IMR-90 (cell line): ENCODE results near the gene ESM1. TPM values are rescaled to one million over a fixed set of nuclear protein-coding genes. Genes with fewer than 3 reads are reported as not detected.

Experiments used
- ATAC-seq: fragments of 200-7000 bp; cut with Tn5 transposase; 2 replicates; pipeline ENCODE4 v1.9.1; 2020; ENCODE audit warnings: low read depth, mild to moderate bottlenecking, moderate library complexity
- BruUV-seq: library from RNA; stranded (reverse); fragments of 400-500 nt; replicated peaks from 2 replicates; lab custom pipeline; 2021; lab: Mats Ljungman, UMichigan
- CTCF ChIA-PET: fragments of 300-600 bp; formaldehyde crosslinking; extraction: SDS; loops from one replicate; lab custom pipeline; 2021; ENCODE audit warnings: antibody characterized with exemption; lab: Yijun Ruan, JAX
- POLR2A ChIA-PET: fragments of 300-600 bp; sonication (Branson Sonifier 250); formaldehyde crosslinking; loops from one replicate; lab custom pipeline; 2022; ENCODE audit warnings: antibody characterized with exemption; ENCODE audit not compliant: unreplicated experiment; lab: Charles Lee
- DNase-seq: peaks from one replicate; pipeline ENCODE4 v3.0.0; 2013
- H2AFZ ChIP-seq: replicated peaks from 2 replicates; pipeline ENCODE3; 2013; ENCODE audit warnings: low read length, mild to moderate bottlenecking; ENCODE audit not compliant: poor library complexity
- H2AK5ac ChIP-seq: 2 replicates; pipeline ENCODE4 v1.6.1; 2013; ENCODE audit warnings: low read depth, low read length, inconsistent platforms
- H2AK9ac ChIP-seq: replicated peaks from 2 replicates; pipeline ENCODE3; 2013; ENCODE audit warnings: mild to moderate bottlenecking, low read depth, low read length, moderate library complexity; ENCODE audit not compliant: poor library complexity
- H2BK120ac ChIP-seq: 2 replicates; pipeline ENCODE4 v1.6.1; 2013; ENCODE audit warnings: low read depth, low read length, inconsistent platforms
- H2BK15ac ChIP-seq: 3 replicates; pipeline ENCODE4 v1.6.1; 2013; ENCODE audit warnings: low read depth, low read length, inconsistent platforms
- H2BK20ac ChIP-seq: 2 replicates; pipeline ENCODE4 v1.6.1; 2013; ENCODE audit warnings: low read depth, mild to moderate bottlenecking, inconsistent platforms, low read length, moderate library complexity
- H2BK5ac ChIP-seq: 2 replicates; pipeline ENCODE4 v1.6.1; 2013; ENCODE audit warnings: mild to moderate bottlenecking, low read depth, low read length, inconsistent platforms; ENCODE audit not compliant: poor library complexity, severe bottlenecking
- H3K14ac ChIP-seq: replicated peaks from 2 replicates; pipeline ENCODE4 v1.6.1; 2013; ENCODE audit warnings: low read depth, low read length, inconsistent platforms
- H3K18ac ChIP-seq: 2 replicates; pipeline ENCODE4 v1.6.1; 2013; ENCODE audit warnings: low read depth, low read length, control low read depth
- H3K23ac ChIP-seq: 2 replicates; pipeline ENCODE4 v1.6.1; 2013; ENCODE audit warnings: low read depth, low read length, inconsistent platforms
- H3K27ac ChIP-seq: 2 replicates; pipeline ENCODE4 v1.5.1; 2013; ENCODE audit warnings: mild to moderate bottlenecking, control low read depth, low read length; ENCODE audit not compliant: insufficient read depth
- H3K27me3 ChIP-seq: 2 replicates; pipeline ENCODE4 v1.6.1; 2013; ENCODE audit warnings: low read length; ENCODE audit not compliant: control insufficient read depth, insufficient read depth
- H3K36me3 ChIP-seq: 2 replicates; pipeline ENCODE4 v1.6.1; 2013; ENCODE audit warnings: low read length, mixed read lengths; ENCODE audit not compliant: control insufficient read depth, insufficient read depth
- H3K4ac ChIP-seq: 2 replicates; pipeline ENCODE4 v1.6.1; 2013; ENCODE audit warnings: low read depth, low read length, inconsistent platforms
- H3K4me1 ChIP-seq: 2 replicates; pipeline ENCODE4 v1.6.1; 2013; ENCODE audit warnings: low read length, mixed read lengths; ENCODE audit not compliant: control insufficient read depth, insufficient read depth
- H3K4me2 ChIP-seq: 2 replicates; pipeline ENCODE4 v1.6.1; 2013; ENCODE audit warnings: low read depth, mild to moderate bottlenecking, control low read depth, low read length, moderate library complexity
- H3K4me3 ChIP-seq: 2 replicates; pipeline ENCODE4 v1.5.1; 2013; ENCODE audit warnings: low read depth, mild to moderate bottlenecking, control low read depth, low read length, moderate library complexity; ENCODE audit not compliant: insufficient read depth
- H3K56ac ChIP-seq: 2 replicates; pipeline ENCODE4 v1.6.1; 2013; ENCODE audit warnings: low read length, inconsistent platforms; ENCODE audit not compliant: insufficient read depth; ENCODE audit errors: extremely low read depth
- H3K79me1 ChIP-seq, 2 experiments: 2 replicates each; pipeline ENCODE4 v1.6.1; 2013; ENCODE audit warnings: low read length in 2 of 2, inconsistent platforms in 1 of 2, low read depth in 1 of 2
- H3K9ac ChIP-seq: 2 replicates; pipeline ENCODE4 v1.6.1; 2013; ENCODE audit warnings: low read depth, low read length, control low read depth
- H3K9me1 ChIP-seq: 2 replicates; pipeline ENCODE4 v1.6.1; 2013; ENCODE audit warnings: low read length, inconsistent platforms; ENCODE audit not compliant: insufficient read depth
- H3K9me3 ChIP-seq: 2 replicates; pipeline ENCODE4 v1.6.1; 2013; ENCODE audit warnings: low read length; ENCODE audit not compliant: control insufficient read depth, insufficient read depth
- H4K20me1 ChIP-seq: 2 replicates; pipeline ENCODE4 v1.6.1; 2013; ENCODE audit warnings: low read length, inconsistent platforms; ENCODE audit not compliant: insufficient read depth
- H4K5ac ChIP-seq: 2 replicates; pipeline ENCODE4 v1.6.1; 2013; ENCODE audit warnings: mild to moderate bottlenecking, low read depth, low read length, control low read depth
- H4K8ac ChIP-seq, 2 experiments: 2 replicates each; pipeline ENCODE4 v1.6.1; 2013; ENCODE audit warnings: low read depth in 2 of 2, low read length in 2 of 2, control low read depth in 1 of 2, inconsistent platforms in 1 of 2
- H4K91ac ChIP-seq: 2 replicates; pipeline ENCODE4 v1.6.1; 2013; ENCODE audit warnings: low read depth, low read length, inconsistent platforms; ENCODE audit not compliant: insufficient read depth
- BHLHE40 ChIP-seq: fragments of 150-350 bp; IDR thresholded peaks from 2 replicates; pipeline ENCODE4 v1.6.1; 2016; ENCODE audit warnings: mild to moderate bottlenecking, low read depth, low read length
- CEBPB ChIP-seq: IDR thresholded peaks from 2 replicates; pipeline ENCODE4 v1.6.1; 2012; ENCODE audit warnings: low read depth, low read length, improper control_type of control experiment
- CHD1 ChIP-seq: IDR thresholded peaks from 2 replicates; pipeline ENCODE4 v1.6.1; 2012; ENCODE audit warnings: low read depth, low read length, improper control_type of control experiment
- ELK1 ChIP-seq: fragments of 150-350 bp; IDR thresholded peaks from 2 replicates; pipeline ENCODE4 v1.6.1; 2016; ENCODE audit warnings: low read depth, mild to moderate bottlenecking, low read length, moderate library complexity, borderline replicate concordance
- FOS ChIP-seq: fragments of 150-350 bp; IDR thresholded peaks from 2 replicates; pipeline ENCODE4 v1.6.1; 2016; ENCODE audit warnings: low read depth, low read length
- MAFK ChIP-seq: IDR thresholded peaks from 2 replicates; pipeline ENCODE4 v1.6.1; 2012; ENCODE audit warnings: low read depth, low read length, improper control_type of control experiment
- MAZ ChIP-seq: IDR thresholded peaks from 2 replicates; pipeline ENCODE4 v1.6.1; 2012; ENCODE audit warnings: low read depth, mild to moderate bottlenecking, low read length, improper control_type of control experiment, moderate library complexity, borderline replicate concordance
- MXI1 ChIP-seq: IDR thresholded peaks from 2 replicates; pipeline ENCODE4 v1.6.1; 2012; ENCODE audit warnings: low read depth, mild to moderate bottlenecking, low read length, moderate library complexity, borderline replicate concordance
- NFE2L2 ChIP-seq: fragments of 150-350 bp; IDR thresholded peaks from 2 replicates; pipeline ENCODE4 v1.6.1; 2016; ENCODE audit warnings: low read depth, mild to moderate bottlenecking, low read length
- POLR2A ChIP-seq: IDR thresholded peaks from 2 replicates; pipeline ENCODE4 v1.6.1; 2012; ENCODE audit warnings: mild to moderate bottlenecking, low read depth, low read length
- RAD21 ChIP-seq: IDR thresholded peaks from 2 replicates; pipeline ENCODE4 v1.6.1; 2012; ENCODE audit warnings: low read length, improper control_type of control experiment
- RCOR1 ChIP-seq: IDR thresholded peaks from 2 replicates; pipeline ENCODE4 v1.6.1; 2012; ENCODE audit warnings: mild to moderate bottlenecking, low read length, improper control_type of control experiment; ENCODE audit not compliant: insufficient replicate concordance
- RFX5 ChIP-seq: IDR thresholded peaks from 2 replicates; pipeline ENCODE4 v1.8.0; 2012; ENCODE audit warnings: low read depth, mild to moderate bottlenecking, low read length, moderate library complexity
- SMC3 ChIP-seq: fragments of 150-350 bp; IDR thresholded peaks from 2 replicates; pipeline ENCODE4 v1.6.1; 2016; ENCODE audit warnings: low read depth, mild to moderate bottlenecking, antibody characterized with exemption, low read length, moderate library complexity
- USF2 ChIP-seq: fragments of 150-350 bp; IDR thresholded peaks from 2 replicates; pipeline ENCODE4 v1.6.1; 2017; ENCODE audit warnings: mild to moderate bottlenecking, antibody characterized with exemption, low read length, low read depth
- WGBS, 2 experiments: methylation state at CpG; one replicate each; pipeline versions ENCODE4 v1.1.5 to v1.1.7; 2013; ENCODE audit warnings: missing lambda C conversion rate in 2 of 2; ENCODE audit not compliant: insufficient read length in 1 of 2; ENCODE audit errors: extremely low coverage in 2 of 2; 5-methylcytosine and 5-hydroxymethylcytosine counted together
- dilution Hi-C: fragments of 300-500 bp; cut with HindIII; formaldehyde crosslinking; loops from one replicate; pipeline ENCODE4 v1.14.3; 2018; ENCODE audit warnings: low sequenced_read_pairs; ENCODE audit not compliant: unreplicated experiment
- in situ Hi-C: fragments of 300-500 bp; cut with MboI; formaldehyde crosslinking; loops from 3 replicates; pipeline ENCODE4 v1.14.3; 2019; ENCODE audit warnings: low sequenced_read_pairs, inconsistent platforms, mixed read lengths
- intact Hi-C: fragments of 100-400 bp; cut with micrococcal nuclease; formaldehyde crosslinking; loops from 2 replicates; pipeline ENCODE4 v1.10.0; 2022
- polyA plus RNA-seq, 3 experiments: library from polyadenylated mRNA; depleted of rRNA; stranded (reverse); fragments of >200 nt; gene quantifications; 2 replicates each; pipeline ENCODE4 v1.2.3, GENCODE V29; 2012; ENCODE audit warnings: low replicate concordance in 1 of 3
- total RNA-seq: library from RNA; depleted of rRNA; stranded (reverse); fragments of >200 nt; gene quantifications from 2 replicates; pipeline ENCODE4 v1.2.3, GENCODE V29; 2012
- TF ChIP-seq, protein P1 (sequence below): conservative IDR thresholded peaks from 2 replicates; pipeline ENCODE4 v1.5.1; 2012; ENCODE audit warnings: mild to moderate bottlenecking, low read depth, low read length, improper control_type of control experiment

The ESM1 gene
- total and polyA plus RNA-seq, 2 of the 4 experiments (the other 2 are of a cell fraction), result 7.1 to 10.2 TPM

GRCh38 chr5:54988218-54988617 lies 2.8 kb upstream of the ESM1 start:
- no peak overlapping the region for H3K4ac ChIP-seq
- H3K36me3 ChIP-seq, result no peaks in the 10 kb centered on the region
- H2BK5ac ChIP-seq, result no peak overlapping the region
- no peaks in the 10 kb centered on the region for H4K20me1 ChIP-seq
- dilution Hi-C loops, result no loop called here
- in situ Hi-C loops, result no loop called here
- 0 out of 3 replicates have a peak overlapping the region, but pooled peaks have one; percentile 21 for H2BK15ac ChIP-seq
- no peaks in the 10 kb centered on the region for H3K9me3 ChIP-seq
- H3K23ac ChIP-seq, result peak overlapping the region; percentile 16; the same call in 1 of the 2 replicates
- CTCF ChIA-PET, result no interaction called here
- ATAC-seq, result no peak
- no peak overlapping the region for H2AFZ ChIP-seq
- no peak overlapping the region for H4K5ac ChIP-seq
- peaks cover 10% of the 10 kb centered on the region for H3K9me1 ChIP-seq
- peak overlapping the region; percentile 75 for H2AK5ac ChIP-seq
- H2AK9ac ChIP-seq, result no peak overlapping the region
- no TSS peak for BruUV-seq
- WGBS, 2 experiments, result no CpG with 5 or more reads among the region's 1 CpG
- no peak overlapping the region for H4K8ac ChIP-seq
- POLR2A ChIA-PET, result no interaction called here
- H3K79me1 ChIP-seq, result no peaks in the 10 kb centered on the region
- no peak for DNase-seq
- H3K56ac ChIP-seq, result no peak overlapping the region
- intact Hi-C loops, result no loop called here
- H3K4me3 ChIP-seq, result no peak overlapping the region
- H3K9ac ChIP-seq, result no peak overlapping the region
- no peak overlapping the region for H3K4me2 ChIP-seq
- H3K27ac ChIP-seq, result no peak overlapping the region
- H3K4me1 ChIP-seq, result peaks cover 12% of the 10 kb centered on the region
- H3K14ac ChIP-seq, result no peak overlapping the region
- peaks cover 2% of the 10 kb centered on the region; the same call in 1 of the 2 replicates for H3K27me3 ChIP-seq
- TF ChIP-seq ELK1, result no peak
- no peak for TF ChIP-seq MXI1
- no peak for TF ChIP-seq BHLHE40
- no peak for TF ChIP-seq RAD21
- TF ChIP-seq USF2, result no peak
- TF ChIP-seq RFX5, result no peak
- TF ChIP-seq FOS, result no peak
- no peak for TF ChIP-seq NFE2L2
- TF ChIP-seq, protein P1, sequence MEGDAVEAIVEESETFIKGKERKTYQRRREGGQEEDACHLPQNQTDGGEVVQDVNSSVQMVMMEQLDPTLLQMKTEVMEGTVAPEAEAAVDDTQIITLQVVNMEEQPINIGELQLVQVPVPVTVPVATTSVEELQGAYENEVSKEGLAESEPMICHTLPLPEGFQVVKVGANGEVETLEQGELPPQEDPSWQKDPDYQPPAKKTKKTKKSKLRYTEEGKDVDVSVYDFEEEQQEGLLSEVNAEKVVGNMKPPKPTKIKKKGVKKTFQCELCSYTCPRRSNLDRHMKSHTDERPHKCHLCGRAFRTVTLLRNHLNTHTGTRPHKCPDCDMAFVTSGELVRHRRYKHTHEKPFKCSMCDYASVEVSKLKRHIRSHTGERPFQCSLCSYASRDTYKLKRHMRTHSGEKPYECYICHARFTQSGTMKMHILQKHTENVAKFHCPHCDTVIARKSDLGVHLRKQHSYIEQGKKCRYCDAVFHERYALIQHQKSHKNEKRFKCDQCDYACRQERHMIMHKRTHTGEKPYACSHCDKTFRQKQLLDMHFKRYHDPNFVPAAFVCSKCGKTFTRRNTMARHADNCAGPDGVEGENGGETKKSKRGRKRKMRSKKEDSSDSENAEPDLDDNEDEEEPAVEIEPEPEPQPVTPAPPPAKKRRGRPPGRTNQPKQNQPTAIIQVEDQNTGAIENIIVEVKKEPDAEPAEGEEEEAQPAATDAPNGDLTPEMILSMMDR, result no peak
- TF ChIP-seq SMC3, result no peak
- TF ChIP-seq MAZ, result no peak
- no peak for TF ChIP-seq CHD1
- TF ChIP-seq POLR2A, result no peak
- TF ChIP-seq CEBPB, result no peak
- no peak for TF ChIP-seq MAFK
- TF ChIP-seq RCOR1, result no peak
- H2BK20ac ChIP-seq, result peak overlapping the region; percentile 49; the same call in 1 of the 2 replicates
- H2BK120ac ChIP-seq, result no peak overlapping the region
- H3K18ac ChIP-seq, result no peak overlapping the region
- no peak overlapping the region for H4K91ac ChIP-seq
